Measurements from ENCODE around the gene MINAR1. TPM values are rescaled to one million over a fixed set of nuclear protein-coding genes. Genes with fewer than 3 reads are reported as not detected.
A peak's percentile ranks its signal among the peaks of the same experiment; 100 is the strongest.

The MINAR1 gene
- polyA plus RNA-seq, 1 of the 3 experiments (the other 2 are of a cell fraction) = 0.35 TPM

DNA sequence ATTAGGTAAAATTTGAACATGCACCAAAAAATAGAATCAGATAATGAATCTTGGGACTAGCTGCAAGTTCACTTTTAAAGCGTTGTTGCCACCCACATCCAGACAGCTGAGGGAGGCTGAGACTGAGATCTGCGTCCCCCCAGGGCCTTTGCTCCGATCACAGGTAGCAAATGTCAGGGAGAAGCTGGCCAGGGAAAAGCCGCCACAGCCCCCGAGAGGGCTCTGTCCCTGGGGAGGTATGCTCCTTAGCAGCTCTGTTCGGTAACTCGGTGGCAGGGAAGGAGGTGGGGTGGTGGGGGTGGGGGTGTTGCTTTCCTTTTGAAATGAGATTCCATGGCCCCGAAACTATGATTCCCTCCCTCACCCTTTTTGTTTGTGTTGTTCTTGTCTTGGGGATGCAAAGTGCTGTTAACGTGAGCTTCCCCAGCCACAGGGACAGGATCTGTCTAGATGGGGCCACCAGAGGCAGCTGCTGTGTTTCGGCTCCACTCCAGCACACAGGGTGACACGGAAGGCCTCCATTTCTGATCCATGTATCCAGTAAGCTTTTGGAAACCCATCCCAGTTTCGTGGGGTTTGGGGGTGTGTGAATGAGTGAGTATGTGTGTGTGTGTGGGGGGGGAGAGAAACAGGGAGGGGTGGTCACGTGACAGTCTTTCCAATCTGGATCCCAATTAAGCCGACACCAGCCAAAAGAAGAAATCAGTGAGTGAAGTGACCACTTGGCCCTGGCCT is 1.1 kb upstream of the MINAR1 start:
- Histone ChIP-seq H3F3A (replicated peaks; ENCODE audit: insufficient read depth) (no peaks in the 10 kb centered on the region), H4K20me1 (ENCODE audit: insufficient read depth) (no peaks in the 10 kb centered on the region), H3K4me1 (ENCODE audit: control insufficient read depth in 1 of 2, insufficient read depth in 2 of 2, low read depth in 1 of 2, low read length in 1 of 2) (peaks cover 0 to 7% of the 10 kb centered on the region in 2 experiments; a peak in 1 of 4 replicates), H3K9ac (no peak overlapping the region), H2AFZ (ENCODE audit: low read depth) (peak overlapping the region; percentile 29; the same call in 1 of the 2 replicates), H3K4me3 (ENCODE audit: low read depth in 2 of 2, low read length in 1 of 2) (peak overlapping the region; percentile 48 to 68), H3K79me2 (ENCODE audit: insufficient read depth) (no peaks in the 10 kb centered on the region), H3K27ac (ENCODE audit: low read depth in 2 of 2, low read length in 1 of 2) (no peak overlapping the region), H3K27me3 (ENCODE audit: insufficient read depth) (0 out of 2 replicates have a peak, but pooled peaks cover 7% of the 10 kb centered on the region), H3K36me3 (replicated peaks in 1 of 2; ENCODE audit: control insufficient read depth in 1 of 2, insufficient read depth in 2 of 2, low read length in 1 of 2) (no peaks in the 10 kb centered on the region), H3K4me2 (peak overlapping the region; percentile 95), H3K9me2 (no peaks in the 10 kb centered on the region), H3K9me3 (no peaks in the 10 kb centered on the region)
- TF ChIP-seq, protein P1, sequence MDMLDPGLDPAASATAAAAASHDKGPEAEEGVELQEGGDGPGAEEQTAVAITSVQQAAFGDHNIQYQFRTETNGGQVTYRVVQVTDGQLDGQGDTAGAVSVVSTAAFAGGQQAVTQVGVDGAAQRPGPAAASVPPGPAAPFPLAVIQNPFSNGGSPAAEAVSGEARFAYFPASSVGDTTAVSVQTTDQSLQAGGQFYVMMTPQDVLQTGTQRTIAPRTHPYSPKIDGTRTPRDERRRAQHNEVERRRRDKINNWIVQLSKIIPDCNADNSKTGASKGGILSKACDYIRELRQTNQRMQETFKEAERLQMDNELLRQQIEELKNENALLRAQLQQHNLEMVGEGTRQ (IDR thresholded peaks at IDR 0.05; ENCODE audit: borderline replicate concordance, low read depth, low read length) = no peak
- TF ChIP-seq, protein P2, sequence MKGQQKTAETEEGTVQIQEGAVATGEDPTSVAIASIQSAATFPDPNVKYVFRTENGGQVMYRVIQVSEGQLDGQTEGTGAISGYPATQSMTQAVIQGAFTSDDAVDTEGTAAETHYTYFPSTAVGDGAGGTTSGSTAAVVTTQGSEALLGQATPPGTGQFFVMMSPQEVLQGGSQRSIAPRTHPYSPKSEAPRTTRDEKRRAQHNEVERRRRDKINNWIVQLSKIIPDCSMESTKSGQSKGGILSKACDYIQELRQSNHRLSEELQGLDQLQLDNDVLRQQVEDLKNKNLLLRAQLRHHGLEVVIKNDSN (IDR thresholded peaks at IDR 0.05; ENCODE audit: borderline replicate concordance, low read depth) = peak; percentile 16; the same call in 1 of the 2 replicates
- CTCF ChIA-PET = interaction anchor here (0.8 to 3.8 kb wide), 15 partner anchors 9 to 423 kb away, joined by 3 to 40 read pairs (median 3); no protein-coding TSS in a partner anchor
- DNase-seq = no peak
- POLR2A ChIA-PET = no interaction called here
- WGBS (ENCODE audit: low lambda C conversion rate) = 75% methylated on average over 11 of the region's 14 CpGs

DNA sequence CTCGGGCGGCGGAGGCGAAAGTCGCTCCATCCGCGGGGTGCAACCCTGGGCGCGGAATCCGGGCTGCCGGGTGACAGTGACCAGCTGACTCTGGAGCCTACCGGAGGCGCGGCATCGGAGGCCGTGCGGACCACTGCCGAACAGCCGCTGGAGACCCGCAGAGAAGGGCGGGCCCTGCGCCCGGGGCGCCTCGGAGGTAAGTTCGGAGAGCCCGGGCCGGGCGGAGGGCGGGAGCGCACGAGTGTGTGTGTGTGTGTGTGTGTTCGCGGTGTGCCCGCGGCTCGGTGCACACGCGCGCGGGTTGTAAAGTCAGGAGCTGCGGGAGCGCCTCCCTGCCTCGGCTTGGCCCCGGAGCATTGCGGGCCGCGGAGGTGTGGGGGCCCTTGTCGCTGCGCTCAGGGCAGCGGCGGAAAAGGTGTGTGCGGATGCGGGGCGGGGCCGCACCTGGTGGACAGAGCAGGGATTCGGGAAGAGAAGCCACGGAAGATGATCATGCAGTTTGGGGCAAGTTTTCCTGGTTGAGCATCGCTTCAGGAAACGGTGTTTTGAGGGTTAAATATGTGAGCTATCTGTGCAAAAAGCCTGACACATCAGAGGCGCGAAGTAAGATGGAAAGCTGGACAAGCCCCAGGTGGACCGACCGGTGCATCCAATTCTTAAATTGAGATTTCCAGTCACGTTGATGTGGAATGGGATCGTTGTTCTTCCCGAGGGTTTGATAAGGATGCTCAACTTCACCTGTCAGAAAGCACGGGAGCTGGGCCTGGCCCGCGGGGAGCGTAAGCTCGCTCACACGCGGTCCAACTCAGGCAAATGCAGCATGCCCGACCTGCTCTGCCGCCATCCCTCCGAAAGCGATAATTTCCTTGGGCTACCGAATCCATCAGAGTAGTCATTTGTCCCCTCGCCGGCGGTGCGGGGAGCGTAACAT is 474 bp downstream of the MINAR1 start:
- Histone ChIP-seq H3K9ac (peak overlapping the region; percentile 3; the same call in 1 of the 2 replicates), H3K4me2 (peak overlapping the region; percentile 95), H3F3A (replicated peaks; ENCODE audit: insufficient read depth) (no peaks in the 10 kb centered on the region), H3K27me3 (ENCODE audit: insufficient read depth) (0 out of 2 replicates have a peak, but pooled peaks cover 7% of the 10 kb centered on the region), H3K27ac (ENCODE audit: low read depth in 2 of 2, low read length in 1 of 2) (no peak overlapping the region), H3K4me1 (ENCODE audit: control insufficient read depth in 1 of 2, insufficient read depth in 2 of 2, low read depth in 1 of 2, low read length in 1 of 2) (peaks cover 0 to 7% of the 10 kb centered on the region in 2 experiments; a peak in 1 of 4 replicates), H3K9me3 (no peaks in the 10 kb centered on the region), H3K36me3 (replicated peaks in 1 of 2; ENCODE audit: control insufficient read depth in 1 of 2, insufficient read depth in 2 of 2, low read length in 1 of 2) (no peaks in the 10 kb centered on the region), H2AFZ (ENCODE audit: low read depth) (peak overlapping the region; percentile 29; the same call in 1 of the 2 replicates), H4K20me1 (ENCODE audit: insufficient read depth) (no peaks in the 10 kb centered on the region), H3K9me2 (no peaks in the 10 kb centered on the region), H3K79me2 (ENCODE audit: insufficient read depth) (no peaks in the 10 kb centered on the region), H3K4me3 (ENCODE audit: low read depth in 2 of 2, low read length in 1 of 2) (peak overlapping the region; percentile 48 to 68)
- DNase-seq = peak; percentile 79
- CTCF ChIA-PET = interaction anchor here (0.6 to 3.8 kb wide), 12 partner anchors 9 to 421 kb away, joined by 3 to 40 read pairs (median 6); no protein-coding TSS in a partner anchor
- POLR2A ChIA-PET = no interaction called here
- 63% methylated on average over 54 of the region's 84 CpGs for WGBS (ENCODE audit: low lambda C conversion rate)
- no peak for TF ChIP-seq NFIC (IDR thresholded peaks at IDR 0.05; ENCODE audit: borderline replicate concordance)
- TF ChIP-seq TEAD4 (IDR thresholded peaks at IDR 0.05; ENCODE audit: borderline replicate concordance, insufficient read depth) = no peak
- no peak for TF ChIP-seq GABPA (IDR thresholded peaks at IDR 0.05; ENCODE audit: low read depth)
- TF ChIP-seq, protein P3, sequence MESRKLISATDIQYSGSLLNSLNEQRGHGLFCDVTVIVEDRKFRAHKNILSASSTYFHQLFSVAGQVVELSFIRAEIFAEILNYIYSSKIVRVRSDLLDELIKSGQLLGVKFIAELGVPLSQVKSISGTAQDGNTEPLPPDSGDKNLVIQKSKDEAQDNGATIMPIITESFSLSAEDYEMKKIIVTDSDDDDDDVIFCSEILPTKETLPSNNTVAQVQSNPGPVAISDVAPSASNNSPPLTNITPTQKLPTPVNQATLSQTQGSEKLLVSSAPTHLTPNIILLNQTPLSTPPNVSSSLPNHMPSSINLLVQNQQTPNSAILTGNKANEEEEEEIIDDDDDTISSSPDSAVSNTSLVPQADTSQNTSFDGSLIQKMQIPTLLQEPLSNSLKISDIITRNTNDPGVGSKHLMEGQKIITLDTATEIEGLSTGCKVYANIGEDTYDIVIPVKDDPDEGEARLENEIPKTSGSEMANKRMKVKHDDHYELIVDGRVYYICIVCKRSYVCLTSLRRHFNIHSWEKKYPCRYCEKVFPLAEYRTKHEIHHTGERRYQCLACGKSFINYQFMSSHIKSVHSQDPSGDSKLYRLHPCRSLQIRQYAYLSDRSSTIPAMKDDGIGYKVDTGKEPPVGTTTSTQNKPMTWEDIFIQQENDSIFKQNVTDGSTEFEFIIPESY (IDR thresholded peaks at IDR 0.05; ENCODE audit: borderline replicate concordance, low read depth) = no peak
- TF ChIP-seq, protein P4, sequence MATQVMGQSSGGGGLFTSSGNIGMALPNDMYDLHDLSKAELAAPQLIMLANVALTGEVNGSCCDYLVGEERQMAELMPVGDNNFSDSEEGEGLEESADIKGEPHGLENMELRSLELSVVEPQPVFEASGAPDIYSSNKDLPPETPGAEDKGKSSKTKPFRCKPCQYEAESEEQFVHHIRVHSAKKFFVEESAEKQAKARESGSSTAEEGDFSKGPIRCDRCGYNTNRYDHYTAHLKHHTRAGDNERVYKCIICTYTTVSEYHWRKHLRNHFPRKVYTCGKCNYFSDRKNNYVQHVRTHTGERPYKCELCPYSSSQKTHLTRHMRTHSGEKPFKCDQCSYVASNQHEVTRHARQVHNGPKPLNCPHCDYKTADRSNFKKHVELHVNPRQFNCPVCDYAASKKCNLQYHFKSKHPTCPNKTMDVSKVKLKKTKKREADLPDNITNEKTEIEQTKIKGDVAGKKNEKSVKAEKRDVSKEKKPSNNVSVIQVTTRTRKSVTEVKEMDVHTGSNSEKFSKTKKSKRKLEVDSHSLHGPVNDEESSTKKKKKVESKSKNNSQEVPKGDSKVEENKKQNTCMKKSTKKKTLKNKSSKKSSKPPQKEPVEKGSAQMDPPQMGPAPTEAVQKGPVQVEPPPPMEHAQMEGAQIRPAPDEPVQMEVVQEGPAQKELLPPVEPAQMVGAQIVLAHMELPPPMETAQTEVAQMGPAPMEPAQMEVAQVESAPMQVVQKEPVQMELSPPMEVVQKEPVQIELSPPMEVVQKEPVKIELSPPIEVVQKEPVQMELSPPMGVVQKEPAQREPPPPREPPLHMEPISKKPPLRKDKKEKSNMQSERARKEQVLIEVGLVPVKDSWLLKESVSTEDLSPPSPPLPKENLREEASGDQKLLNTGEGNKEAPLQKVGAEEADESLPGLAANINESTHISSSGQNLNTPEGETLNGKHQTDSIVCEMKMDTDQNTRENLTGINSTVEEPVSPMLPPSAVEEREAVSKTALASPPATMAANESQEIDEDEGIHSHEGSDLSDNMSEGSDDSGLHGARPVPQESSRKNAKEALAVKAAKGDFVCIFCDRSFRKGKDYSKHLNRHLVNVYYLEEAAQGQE (IDR thresholded peaks at IDR 0.05; ENCODE audit: low read depth, low read length) = no peak
- no peak for TF ChIP-seq TAF1 (IDR thresholded peaks at IDR 0.05; ENCODE audit: borderline replicate concordance, low read depth, low read length)
- no peak for TF ChIP-seq MXI1 (IDR thresholded peaks at IDR 0.05; ENCODE audit: low read depth, low read length)
- TF ChIP-seq FOSL2 (IDR thresholded peaks at IDR 0.05; ENCODE audit: borderline replicate concordance, low read depth) = no peak
- TF ChIP-seq, protein P5, sequence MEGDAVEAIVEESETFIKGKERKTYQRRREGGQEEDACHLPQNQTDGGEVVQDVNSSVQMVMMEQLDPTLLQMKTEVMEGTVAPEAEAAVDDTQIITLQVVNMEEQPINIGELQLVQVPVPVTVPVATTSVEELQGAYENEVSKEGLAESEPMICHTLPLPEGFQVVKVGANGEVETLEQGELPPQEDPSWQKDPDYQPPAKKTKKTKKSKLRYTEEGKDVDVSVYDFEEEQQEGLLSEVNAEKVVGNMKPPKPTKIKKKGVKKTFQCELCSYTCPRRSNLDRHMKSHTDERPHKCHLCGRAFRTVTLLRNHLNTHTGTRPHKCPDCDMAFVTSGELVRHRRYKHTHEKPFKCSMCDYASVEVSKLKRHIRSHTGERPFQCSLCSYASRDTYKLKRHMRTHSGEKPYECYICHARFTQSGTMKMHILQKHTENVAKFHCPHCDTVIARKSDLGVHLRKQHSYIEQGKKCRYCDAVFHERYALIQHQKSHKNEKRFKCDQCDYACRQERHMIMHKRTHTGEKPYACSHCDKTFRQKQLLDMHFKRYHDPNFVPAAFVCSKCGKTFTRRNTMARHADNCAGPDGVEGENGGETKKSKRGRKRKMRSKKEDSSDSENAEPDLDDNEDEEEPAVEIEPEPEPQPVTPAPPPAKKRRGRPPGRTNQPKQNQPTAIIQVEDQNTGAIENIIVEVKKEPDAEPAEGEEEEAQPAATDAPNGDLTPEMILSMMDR (IDR thresholded peaks at IDR 0.05) = no peak
- TF ChIP-seq EP300 (IDR thresholded peaks at IDR 0.05; ENCODE audit: borderline replicate concordance in 1 of 2, low read depth in 1 of 2, low read length in 1 of 2) = no peak
- no peak for TF ChIP-seq ELF1 (IDR thresholded peaks at IDR 0.05)
